Stimulated activated CD4-positive, alpha-beta T cell treated with anti-CD3 and anti-CD28 coated beads, TNF-alpha, amount 100 ng/mL, for 48 hours (primary cell): ENCODE data around the gene RMI2.

Experiments used
- DNase-seq, 3 donors: peaks; one replicate each; pipeline ENCODE4 v3.0.0-alpha.2; 2020; ENCODE audit warnings: low read depth in 3 of 3

RMI2 gene

GRCh38 chr16:11384184-11384955 lies 39.1 kb downstream of the RMI2 start:
- no peak for DNase-seq

DNA sequence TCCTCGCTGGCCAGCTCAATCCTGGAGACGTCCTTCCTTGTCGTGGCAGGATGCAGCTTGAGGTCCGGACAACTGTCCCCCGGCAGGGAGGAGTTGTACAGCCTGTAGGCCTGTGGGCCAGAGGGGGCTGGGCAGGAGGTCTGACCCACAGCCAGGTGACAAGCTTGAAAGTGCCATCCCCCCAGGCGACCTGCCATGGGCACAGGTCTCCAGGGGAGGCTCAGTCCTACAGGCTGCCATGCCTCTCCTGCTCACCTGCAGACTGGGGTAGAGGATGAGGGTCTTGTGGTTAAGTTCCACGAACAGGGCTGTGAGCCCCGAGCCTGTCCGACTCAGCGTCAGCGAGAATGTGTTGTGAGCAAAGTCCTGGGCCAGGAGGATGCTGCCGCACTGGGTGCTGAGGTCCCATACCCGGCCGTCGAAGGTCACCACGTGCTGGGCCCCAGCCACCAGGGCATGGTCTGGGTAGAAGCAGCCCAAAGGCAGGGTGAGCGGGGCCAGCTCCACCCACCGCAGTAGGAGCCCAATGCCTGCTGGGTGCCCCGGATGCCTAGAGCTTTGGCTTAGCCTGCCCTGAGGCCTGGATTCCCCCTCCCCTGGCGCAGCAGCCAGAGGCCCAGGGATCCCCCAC lies 39.8 kb downstream of the RMI2 start:
- no peak for DNase-seq

DNA sequence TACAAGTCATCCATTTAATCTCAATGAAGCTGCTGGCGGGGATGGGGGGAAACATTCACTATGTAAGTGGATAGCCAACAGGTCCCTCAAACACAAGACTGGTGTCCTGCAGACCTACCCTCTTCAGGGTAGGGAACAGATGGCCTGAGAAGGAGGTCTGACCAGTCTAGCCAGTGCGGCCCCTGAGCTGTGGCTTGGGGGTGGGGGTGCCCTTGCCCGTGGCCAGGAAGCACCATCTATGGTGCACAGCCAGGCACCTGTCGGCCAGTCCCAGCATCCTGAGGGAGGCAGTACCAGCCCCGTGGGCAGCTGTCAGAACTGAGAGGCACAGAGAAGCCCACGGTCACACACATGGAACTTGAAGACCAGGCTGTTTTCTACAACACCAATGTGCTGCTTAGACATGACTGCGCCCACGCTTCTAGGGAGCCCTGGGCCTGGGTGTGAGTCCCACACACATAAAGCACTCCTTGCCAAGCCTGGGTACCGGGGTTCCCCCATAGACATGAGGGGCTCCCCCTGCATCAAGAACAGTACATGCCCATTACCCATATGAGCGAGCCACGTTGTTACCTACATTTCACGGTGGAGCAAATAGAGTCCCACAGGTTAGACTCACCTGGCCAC lies 40.9 kb downstream of the RMI2 start:
- no peak for DNase-seq

DNA sequence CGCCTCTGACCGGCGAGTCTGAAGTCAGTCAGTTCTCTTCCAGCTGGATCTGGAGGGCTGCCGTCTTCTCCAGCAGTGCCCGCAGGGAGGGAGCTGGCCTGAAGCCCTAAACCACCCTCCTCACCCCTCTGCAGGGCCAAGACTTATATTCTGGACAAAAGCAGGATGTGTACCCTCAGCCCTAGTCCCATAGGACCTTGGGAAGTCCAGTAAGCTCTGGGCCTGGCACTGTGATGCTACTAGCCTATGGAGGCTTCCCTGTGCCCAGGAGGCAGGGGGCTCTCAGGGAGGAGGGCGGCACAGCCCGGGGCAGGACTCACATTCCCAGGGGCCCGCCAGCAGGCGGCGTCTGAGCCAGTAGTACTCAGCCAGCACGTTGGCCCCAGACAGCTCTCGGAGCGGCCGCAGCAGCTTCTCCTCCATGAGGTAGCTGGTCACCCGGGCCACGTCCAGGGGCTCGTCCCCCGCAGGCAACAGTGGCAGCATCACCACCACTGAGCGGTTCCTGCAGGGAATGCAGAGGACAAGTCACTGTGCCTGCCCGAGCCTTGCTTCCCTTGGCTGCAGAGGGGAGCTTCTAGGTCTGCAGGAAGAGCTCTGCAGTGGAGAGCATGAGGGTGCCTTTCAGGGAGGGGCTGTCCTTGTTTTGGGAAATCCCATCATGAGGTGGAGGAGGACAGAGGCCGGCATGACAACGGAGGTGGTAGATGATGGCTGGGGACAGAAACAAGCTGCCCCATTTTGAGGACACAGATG lies 41.7 kb downstream of the RMI2 start:
- no peak for DNase-seq

- DNase-seq = no peak
These were observed 43.8 kb downstream of the RMI2 start for GRCh38 chr16:11389083-11389482.

- no peak for DNase-seq
These were observed 44.6 kb downstream of the RMI2 start for GRCh38 chr16:11389631-11390565.

GRCh38 chr16:11390573-11391495 lies 45.6 kb downstream of the RMI2 start:
- no peak for DNase-seq

GRCh38 chr16:11391576-11391975 lies 46.3 kb downstream of the RMI2 start:
- no peak for DNase-seq

DNA sequence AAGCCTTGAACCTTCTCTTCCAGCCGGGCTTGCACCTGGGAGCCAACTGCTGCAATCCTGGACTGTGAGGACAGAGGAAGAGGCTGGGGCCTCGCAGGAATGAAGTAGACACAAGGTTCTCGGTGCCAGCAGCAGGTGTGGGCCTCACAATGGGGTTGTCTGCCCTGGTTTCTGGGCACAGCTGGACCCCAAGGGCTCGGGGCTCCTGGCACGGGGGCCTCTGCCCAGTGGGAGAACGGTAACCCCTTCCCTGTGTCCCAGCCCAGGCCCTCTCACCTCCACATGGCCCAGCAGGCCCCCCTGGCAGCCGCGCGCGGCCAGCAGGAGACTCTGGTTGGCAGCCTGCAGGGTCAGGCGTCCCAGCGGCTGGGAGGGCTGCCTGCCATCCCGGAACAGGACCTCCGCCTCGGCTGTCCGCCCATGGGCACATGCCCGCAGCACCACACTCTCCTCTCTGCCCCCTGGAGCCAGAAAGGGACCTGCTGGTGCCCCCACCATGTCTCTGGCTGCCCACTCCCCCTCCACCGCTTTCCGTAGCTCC lies 46.9 kb downstream of the RMI2 start:
- DNase-seq = no peak

- no peak for DNase-seq
These were observed 48.1 kb downstream of the RMI2 start for GRCh38 chr16:11393366-11393765.

DNA sequence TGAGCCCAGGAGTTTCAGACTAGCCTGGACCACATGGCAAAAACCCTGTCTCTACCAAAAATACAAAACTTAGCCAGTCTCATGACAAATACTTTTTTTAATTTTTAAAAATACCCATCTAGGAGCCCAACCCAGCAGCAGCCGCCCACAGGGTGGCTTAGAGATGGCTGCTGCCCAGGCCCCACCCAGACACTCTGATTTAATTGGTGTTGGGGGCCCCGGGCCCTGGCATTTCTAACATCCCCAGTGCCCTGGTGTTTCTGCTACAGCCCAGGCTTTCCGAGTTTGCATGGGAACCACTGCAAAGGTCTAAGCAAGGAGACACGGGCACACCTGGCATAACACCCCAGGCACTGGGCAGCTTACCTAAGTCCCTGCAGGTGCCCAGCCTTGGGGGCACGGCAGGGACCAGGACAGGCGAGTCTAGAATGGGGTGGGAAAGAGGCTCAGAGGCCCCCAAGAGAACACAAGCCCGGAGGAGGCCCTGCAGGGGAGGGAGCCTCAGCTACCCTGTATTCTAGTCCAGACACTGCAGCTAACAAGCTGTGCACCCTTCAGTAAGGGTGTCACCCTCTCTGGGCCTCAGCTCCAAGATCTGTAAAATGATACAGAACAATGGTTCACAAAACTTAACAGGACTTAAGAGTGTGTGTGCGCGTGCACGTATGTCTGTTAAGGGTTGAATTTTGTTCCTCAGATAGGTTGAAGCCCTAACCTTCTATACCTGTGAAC lies 48.8 kb downstream of the RMI2 start:
- DNase-seq = no peak

- DNase-seq = no peak
These were observed 49.3 kb downstream of the RMI2 start for GRCh38 chr16:11394593-11394960.

GRCh38 chr16:11395008-11395948 lies 50.0 kb downstream of the RMI2 start:
- no peak for DNase-seq

DNA sequence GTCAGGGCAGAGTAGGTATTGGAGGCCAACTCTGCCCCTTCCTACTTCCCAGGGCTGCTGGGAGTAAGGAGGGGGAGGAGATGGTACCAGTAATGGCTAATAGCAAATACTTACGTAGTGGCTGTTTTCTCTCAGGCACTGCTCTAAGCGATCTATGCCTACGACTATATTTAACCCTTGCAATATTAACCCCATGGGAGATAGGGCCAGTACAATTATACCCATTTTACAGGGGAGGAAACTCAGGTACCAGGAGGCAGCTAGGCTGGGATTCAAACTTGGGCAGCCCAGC lies 50.6 kb downstream of the RMI2 start:
- no peak for DNase-seq

DNA sequence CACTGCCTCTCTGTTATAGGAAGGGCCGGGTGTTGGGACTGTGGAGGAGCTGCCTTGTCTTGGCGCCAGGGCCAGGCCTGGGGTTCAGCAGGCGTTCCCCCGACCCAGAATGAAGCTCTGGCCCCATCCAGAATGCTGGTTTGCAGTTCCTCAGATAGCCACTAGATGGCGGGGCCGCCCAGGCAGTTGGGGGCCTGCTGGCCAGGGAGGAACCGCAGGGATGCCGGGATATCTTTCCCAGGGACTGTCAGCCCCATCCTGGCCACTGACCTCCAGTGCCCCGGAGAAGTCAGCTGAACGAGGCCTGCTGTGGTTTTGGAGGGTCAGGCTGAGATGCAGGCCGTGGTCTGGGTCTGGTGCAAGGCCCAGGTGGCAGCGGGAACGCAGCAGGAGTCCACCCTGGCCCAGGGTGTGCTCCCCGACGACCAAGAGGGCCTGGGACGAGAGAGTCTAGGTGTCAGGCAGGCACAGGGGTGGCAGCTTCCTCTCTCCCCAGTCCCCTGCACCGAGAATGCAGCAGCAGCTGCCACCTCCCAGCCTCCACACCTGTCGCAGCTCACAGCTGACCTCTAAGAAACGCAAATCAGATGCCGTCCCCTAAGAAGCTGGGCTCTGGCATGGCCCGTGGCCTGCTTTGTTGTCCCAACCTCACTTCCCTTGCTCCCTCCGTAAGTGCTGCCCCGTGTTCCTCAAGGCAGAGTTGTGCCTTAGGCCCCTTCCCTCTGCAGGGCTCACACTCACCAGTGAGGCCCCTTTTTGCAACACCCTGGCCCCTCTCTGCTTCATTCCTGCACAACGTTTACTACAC lies 51.2 kb downstream of the RMI2 start:
- DNase-seq = peak; percentile 29 to 66 (median 52)

GRCh38 chr16:11398136-11398535 lies 52.9 kb downstream of the RMI2 start:
- no peak for DNase-seq

DNA sequence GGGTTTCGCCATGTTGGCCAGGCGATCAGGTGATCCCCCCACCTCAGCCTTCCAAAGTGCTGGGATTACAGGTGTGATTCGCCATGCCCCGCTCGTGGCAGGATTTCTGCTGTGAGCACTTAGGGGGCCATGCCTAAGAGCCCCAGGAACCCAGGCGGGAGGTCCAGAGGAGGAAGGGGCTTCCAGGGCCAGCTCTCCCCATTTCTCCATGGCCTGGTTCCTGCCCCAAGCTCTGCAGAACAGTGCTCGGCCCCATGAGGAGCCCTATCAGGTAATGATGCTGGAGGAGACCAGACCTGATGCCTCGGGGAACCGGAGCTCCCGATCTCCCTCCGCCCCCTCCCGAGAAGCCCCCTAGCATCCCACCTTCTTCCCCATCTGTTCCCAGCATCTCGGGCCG lies 53.6 kb downstream of the RMI2 start:
- no peak for DNase-seq
